ENCODE data around the gene PLAAT2. TPM values are rescaled to one million over a fixed set of nuclear protein-coding genes. Genes with fewer than 3 reads are reported as not detected.

PLAAT2 gene
- total and polyA plus RNA-seq, 2 of the 13 experiments (the other 11 are each of a cell fraction or from before 2014, with no cell fraction given) = 0.22 TPM; not detected in 1

DNA sequence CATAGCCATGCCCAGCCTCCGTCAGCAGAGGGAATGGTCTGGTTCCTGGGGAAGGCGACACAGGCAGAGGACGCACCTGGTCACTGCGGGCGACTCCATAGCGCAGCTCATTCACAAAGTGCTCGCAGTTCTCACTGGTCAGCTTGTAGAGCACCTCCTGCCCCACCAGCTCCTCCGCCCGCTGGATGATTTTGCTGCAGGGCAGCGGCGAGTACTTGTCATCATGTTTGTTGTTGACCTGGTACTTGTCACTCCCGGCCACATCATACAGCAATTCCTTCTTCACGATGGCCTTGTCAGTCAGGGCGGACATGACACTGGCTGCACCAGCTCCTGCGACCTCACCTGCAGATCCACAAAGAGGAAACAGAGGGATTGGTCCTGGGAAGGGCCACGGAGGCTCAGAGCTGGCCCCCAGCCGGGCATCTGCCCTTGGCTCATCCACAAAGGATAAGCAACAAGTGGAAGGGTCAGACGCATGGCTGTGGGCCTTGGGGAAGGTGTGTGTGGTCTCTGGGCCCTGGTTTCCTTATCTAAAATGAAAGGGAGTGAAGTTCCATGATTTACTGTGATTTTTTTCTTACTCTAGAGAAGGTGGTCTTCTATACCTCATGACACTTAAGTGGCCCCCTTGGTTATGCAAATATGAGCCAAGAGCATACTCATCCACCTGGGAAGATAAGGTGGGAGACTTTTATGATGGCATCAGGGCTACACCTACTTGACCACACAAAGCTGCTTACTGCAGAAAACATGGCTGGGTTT lies 27.0 kb upstream of the PLAAT2 start:
- H3K9ac ChIP-seq (ENCODE audit: insufficient read depth, low read depth, low read length) = no peak overlapping the region
- in situ Hi-C loops (cut with HindIII; ENCODE audit: extremely low pct_ligation_motif_present, low pct_unique_long_range_greater_than_20kb) = no loop called here
- no peaks in the 10 kb centered on the region for H3K9me3 ChIP-seq (ENCODE audit: low read length)
- no peak overlapping the region for H3K27ac ChIP-seq (ENCODE audit: extremely low read length, insufficient read depth, low read length)
- H3K4me3 ChIP-seq (replicated peaks in 1 of 3; ENCODE audit: insufficient read depth in 1 of 3, low read depth in 2 of 3, low read length in 3 of 3) = no peak overlapping the region
- DNase-seq (ENCODE audit: low spot score) (no peak), ATAC-seq (no peak), FAIRE-seq (no peak)
- intact Hi-C loops (cut with micrococcal nuclease; ENCODE audit: unreplicated experiment) = no loop called here
- no peaks in the 10 kb centered on the region for H4K20me1 ChIP-seq (ENCODE audit: insufficient read depth, low read length)
- H3K36me3 ChIP-seq (replicated peaks in 1 of 2; ENCODE audit: control insufficient read depth in 1 of 2, insufficient read depth in 2 of 2, low read length in 2 of 2) = no peaks in the 10 kb centered on the region
- WGBS (ENCODE audit: low lambda C conversion rate) = 80% methylated on average over 9 of the region's 18 CpGs
- BruUV-seq (replicated peaks) = no TSS peak
- no peaks in the 10 kb centered on the region for H3K79me2 ChIP-seq (ENCODE audit: insufficient read depth, low read length)
- H3K27me3 ChIP-seq (ENCODE audit: control insufficient read depth in 1 of 2, insufficient read depth in 2 of 2, low read length in 2 of 2) = no peaks in the 10 kb centered on the region; a peak in 1 of 5 replicates
- H3K4me2 ChIP-seq (ENCODE audit: low read depth, low read length) = no peak overlapping the region
- TF ChIP-seq, protein P1, sequence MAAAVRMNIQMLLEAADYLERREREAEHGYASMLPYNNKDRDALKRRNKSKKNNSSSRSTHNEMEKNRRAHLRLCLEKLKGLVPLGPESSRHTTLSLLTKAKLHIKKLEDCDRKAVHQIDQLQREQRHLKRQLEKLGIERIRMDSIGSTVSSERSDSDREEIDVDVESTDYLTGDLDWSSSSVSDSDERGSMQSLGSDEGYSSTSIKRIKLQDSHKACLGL (CRISPR knock-in tag; IDR thresholded peaks at IDR 0.05) = no peak
- no peak for TF ChIP-seq ZNF333 (CRISPR knock-in tag; IDR thresholded peaks at IDR 0.05; ENCODE audit: borderline replicate concordance)
- TF ChIP-seq SYNCRIP (IDR thresholded peaks at IDR 0.05; ENCODE audit: insufficient read depth, low read depth, low read length) = no peak
- no peak for TF ChIP-seq TOE1 (CRISPR knock-in tag; IDR thresholded peaks at IDR 0.05)
- TF ChIP-seq MED8 (CRISPR knock-in tag; IDR thresholded peaks at IDR 0.05; ENCODE audit: insufficient replicate concordance) = no peak
- no peak for TF ChIP-seq ZNF883 (CRISPR knock-in tag; IDR thresholded peaks at IDR 0.05; ENCODE audit: not compliant biosample characterization)
- TF ChIP-seq, protein P2, sequence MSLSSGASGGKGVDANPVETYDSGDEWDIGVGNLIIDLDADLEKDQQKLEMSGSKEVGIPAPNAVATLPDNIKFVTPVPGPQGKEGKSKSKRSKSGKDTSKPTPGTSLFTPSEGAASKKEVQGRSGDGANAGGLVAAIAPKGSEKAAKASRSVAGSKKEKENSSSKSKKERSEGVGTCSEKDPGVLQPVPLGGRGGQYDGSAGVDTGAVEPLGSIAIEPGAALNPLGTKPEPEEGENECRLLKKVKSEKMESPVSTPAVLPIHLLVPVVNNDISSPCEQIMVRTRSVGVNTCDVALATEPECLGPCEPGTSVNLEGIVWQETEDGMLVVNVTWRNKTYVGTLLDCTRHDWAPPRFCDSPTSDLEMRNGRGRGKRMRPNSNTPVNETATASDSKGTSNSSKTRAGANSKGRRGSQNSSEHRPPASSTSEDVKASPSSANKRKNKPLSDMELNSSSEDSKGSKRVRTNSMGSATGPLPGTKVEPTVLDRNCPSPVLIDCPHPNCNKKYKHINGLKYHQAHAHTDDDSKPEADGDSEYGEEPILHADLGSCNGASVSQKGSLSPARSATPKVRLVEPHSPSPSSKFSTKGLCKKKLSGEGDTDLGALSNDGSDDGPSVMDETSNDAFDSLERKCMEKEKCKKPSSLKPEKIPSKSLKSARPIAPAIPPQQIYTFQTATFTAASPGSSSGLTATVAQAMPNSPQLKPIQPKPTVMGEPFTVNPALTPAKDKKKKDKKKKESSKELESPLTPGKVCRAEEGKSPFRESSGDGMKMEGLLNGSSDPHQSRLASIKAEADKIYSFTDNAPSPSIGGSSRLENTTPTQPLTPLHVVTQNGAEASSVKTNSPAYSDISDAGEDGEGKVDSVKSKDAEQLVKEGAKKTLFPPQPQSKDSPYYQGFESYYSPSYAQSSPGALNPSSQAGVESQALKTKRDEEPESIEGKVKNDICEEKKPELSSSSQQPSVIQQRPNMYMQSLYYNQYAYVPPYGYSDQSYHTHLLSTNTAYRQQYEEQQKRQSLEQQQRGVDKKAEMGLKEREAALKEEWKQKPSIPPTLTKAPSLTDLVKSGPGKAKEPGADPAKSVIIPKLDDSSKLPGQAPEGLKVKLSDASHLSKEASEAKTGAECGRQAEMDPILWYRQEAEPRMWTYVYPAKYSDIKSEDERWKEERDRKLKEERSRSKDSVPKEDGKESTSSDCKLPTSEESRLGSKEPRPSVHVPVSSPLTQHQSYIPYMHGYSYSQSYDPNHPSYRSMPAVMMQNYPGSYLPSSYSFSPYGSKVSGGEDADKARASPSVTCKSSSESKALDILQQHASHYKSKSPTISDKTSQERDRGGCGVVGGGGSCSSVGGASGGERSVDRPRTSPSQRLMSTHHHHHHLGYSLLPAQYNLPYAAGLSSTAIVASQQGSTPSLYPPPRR (CRISPR knock-in tag; IDR thresholded peaks at IDR 0.05; ENCODE audit: borderline replicate concordance) = no peak
- TF ChIP-seq HMGA1 (CRISPR knock-in tag; conservative IDR thresholded peaks at IDR 0.05) = no peak
- POLR2A ChIA-PET = no interaction called here
- H2AFZ ChIP-seq (ENCODE audit: low read length) = no peak overlapping the region
- peaks cover 9% of the 10 kb centered on the region for H3K4me1 ChIP-seq (ENCODE audit: insufficient read depth, low read length)
- CTCF ChIA-PET (ENCODE audit: low intra/inter-chr PET ratio, low total read pairs) = no interaction called here
